Measurements from ENCODE around the gene S100A12. TPM values are rescaled to one million over a fixed set of nuclear protein-coding genes. Genes with fewer than 3 reads are reported as not detected.
A peak's percentile ranks its signal among the peaks of the same experiment; 100 is the strongest.

The S100A12 gene
- total RNA-seq, 2 experiments from 2014 or later: not detected

DNA sequence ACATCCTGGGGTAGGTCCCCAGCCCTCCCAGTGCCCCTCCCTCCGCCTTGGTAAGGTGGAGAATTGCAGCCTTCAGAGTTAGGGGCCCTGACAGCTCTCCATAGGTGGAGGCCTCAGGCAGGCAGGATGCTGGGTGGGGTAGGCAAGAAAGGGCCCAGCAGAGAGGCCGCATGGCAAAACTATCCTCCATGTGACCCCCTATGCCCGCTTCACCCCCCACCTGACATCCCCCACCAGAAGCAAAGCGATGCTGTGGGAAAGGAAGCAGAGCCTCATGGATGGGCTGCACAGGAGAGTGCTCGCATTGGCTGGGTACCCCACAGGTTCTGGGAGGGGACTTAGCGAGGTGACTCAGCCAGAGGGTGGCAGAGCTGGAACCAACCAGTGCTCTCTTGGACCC, 16.2 kb downstream of the S100A12 start:
- Mint-ChIP-seq H3K36me3 (ENCODE audit: low read depth) (no peaks in the 10 kb centered on the region), H3K27ac (no peak overlapping the region)
- POLR2A ChIA-PET: no interaction called here

DNA sequence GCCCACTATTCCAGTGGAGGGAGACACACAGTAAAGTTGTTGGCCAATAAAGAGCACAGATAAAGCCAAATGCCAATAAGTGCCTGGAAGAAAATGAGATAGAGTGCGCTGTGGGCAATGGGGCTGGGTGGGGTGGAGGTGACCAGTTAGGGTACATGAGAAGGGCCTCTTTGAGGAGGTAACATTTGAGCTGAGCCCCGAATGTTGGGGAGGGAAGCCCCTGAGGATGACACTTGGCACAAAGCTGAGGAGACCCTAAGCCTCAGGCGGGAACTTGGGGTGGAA, 16.8 kb downstream of the S100A12 start:
- H3K36me3 Mint-ChIP-seq (ENCODE audit: low read depth): no peaks in the 10 kb centered on the region
- CTCF ChIA-PET: interaction anchor here (2.2 kb wide), 1 partner anchor 136 kb away, joined by 16 read pairs; no protein-coding TSS in a partner anchor
- POLR2A ChIA-PET: no interaction called here
- H3K27ac Mint-ChIP-seq: no peak overlapping the region
- DNase-seq: no peak
- peaks cover 10% of the 10 kb centered on the region for H3K4me1 Mint-ChIP-seq
- no peaks in the 10 kb centered on the region for H3K9me3 Mint-ChIP-seq
- H3K4me3 Mint-ChIP-seq: no peak overlapping the region
- H3K27me3 Mint-ChIP-seq: peaks cover 5% of the 10 kb centered on the region

More for the DNA sequence above, 16.2 kb downstream of the S100A12 start:
- H3K9me3 Mint-ChIP-seq: no peaks in the 10 kb centered on the region
- H3K4me1 Mint-ChIP-seq: peaks cover 10% of the 10 kb centered on the region
- H3K27me3 Mint-ChIP-seq: peaks cover 5% of the 10 kb centered on the region
- H3K4me3 Mint-ChIP-seq: no peak overlapping the region
- no peak for DNase-seq
- CTCF ChIA-PET: no interaction called here

DNA sequence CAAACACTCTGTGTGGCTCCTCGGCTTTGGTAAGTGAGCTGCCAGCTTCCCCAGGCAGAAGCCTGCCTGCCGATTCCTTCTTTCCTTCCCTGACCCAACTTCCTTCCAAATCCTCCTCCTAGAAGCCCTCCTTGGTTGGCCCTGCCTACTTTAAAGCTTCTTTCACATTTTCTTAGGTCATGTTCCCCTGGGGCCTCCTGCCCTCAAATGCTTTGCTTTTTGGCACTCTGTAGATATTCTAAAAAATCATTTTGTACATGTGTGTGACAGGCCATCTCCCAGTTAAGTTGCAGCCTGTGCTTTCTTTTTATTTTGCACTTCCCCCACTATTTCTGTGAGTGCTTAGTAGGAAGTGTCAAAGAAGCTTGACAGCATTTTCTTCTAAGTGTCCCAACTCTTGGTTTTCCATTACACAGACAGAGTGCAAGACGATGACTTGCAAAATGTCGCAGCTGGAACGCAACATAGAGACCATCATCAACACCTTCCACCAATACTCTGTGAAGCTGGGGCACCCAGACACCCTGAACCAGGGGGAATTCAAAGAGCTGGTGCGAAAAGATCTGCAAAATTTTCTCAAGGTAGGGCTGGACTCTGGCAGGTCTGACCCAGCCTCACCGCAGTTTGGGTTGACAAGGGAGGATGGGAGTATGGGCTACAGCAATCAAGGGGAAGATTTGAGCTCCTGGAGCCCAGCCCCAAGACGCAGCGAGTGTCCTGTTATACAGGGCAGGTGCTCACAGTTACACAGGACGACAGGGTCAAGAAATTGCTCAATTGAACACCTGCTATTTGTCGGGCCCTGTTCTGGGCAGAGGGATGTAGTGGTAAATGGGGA, 17.3 kb downstream of the S100A12 start, which contains the start of gene S100A9:
Gene S100A9, plus strand, starts transcription at position 2 of the 838 bp plus-strand sequence. Its CDS starts 430 bp downstream, at position 432.
- DNase-seq: no peak
- POLR2A ChIA-PET: no interaction called here
- Mint-ChIP-seq H3K27me3 (peaks cover 2% of the 10 kb centered on the region), H3K36me3 (ENCODE audit: low read depth) (no peaks in the 10 kb centered on the region), H3K9me3 (no peaks in the 10 kb centered on the region), H3K4me3 (no peak within 1 kb of the TSS), H3K27ac (no peak within 1 kb of the TSS), H3K4me1 (peaks cover 10% of the 10 kb centered on the region)
- CTCF ChIA-PET: interaction anchor here (2.2 kb wide), 1 partner anchor 136 kb away, joined by 16 read pairs; no protein-coding TSS in a partner anchor

DNA sequence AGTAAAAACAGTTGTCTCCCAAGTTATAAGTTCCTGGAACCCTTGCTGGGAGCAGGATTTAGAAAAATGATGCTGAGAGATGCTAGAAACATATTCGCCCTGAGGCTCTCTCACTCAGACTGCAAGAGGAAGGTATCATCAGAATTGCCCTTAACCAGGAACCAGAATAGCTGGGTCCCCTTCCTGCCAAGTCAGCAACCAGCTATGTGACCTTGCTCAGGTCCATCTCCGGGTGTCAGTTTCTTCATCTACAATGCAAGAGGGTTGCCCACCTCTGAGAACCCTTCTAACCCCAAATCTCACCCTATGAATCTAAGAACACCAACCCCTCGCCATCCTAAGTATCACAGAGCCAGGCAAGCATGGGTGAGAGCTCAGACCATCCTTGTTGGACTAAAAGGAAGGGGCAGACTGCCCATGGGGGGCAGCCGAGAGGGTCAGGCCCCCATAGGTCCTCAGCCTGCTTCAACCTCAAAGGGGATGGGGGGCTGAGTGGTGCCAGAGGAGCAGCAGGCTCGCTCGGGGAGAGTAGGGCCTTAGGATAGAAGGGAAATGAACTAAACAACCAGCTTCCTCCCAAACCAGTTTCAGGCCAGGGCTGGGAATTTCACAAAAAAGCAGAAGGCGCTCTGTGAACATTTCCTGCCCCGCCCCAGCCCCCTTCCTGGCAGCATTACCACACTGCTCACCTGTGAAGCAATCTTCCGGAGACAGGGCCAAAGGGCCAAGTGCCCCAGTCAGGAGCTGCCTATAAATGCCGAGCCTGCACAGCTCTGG, 18.2 kb downstream of the S100A12 start:
- ChIA-PET CTCF (interaction anchor here (2.2 kb wide), 1 partner anchor 137 kb away, joined by 16 read pairs; no protein-coding TSS in a partner anchor), POLR2A (no interaction called here)
- H3K27me3 Mint-ChIP-seq: peaks cover 2% of the 10 kb centered on the region
- H3K4me3 Mint-ChIP-seq: no peak overlapping the region
- DNase-seq: no peak
- H3K9me3 Mint-ChIP-seq: no peaks in the 10 kb centered on the region
- H3K36me3 Mint-ChIP-seq (ENCODE audit: low read depth): no peaks in the 10 kb centered on the region
- H3K27ac Mint-ChIP-seq: no peak overlapping the region
- H3K4me1 Mint-ChIP-seq: peaks cover 10% of the 10 kb centered on the region

DNA sequence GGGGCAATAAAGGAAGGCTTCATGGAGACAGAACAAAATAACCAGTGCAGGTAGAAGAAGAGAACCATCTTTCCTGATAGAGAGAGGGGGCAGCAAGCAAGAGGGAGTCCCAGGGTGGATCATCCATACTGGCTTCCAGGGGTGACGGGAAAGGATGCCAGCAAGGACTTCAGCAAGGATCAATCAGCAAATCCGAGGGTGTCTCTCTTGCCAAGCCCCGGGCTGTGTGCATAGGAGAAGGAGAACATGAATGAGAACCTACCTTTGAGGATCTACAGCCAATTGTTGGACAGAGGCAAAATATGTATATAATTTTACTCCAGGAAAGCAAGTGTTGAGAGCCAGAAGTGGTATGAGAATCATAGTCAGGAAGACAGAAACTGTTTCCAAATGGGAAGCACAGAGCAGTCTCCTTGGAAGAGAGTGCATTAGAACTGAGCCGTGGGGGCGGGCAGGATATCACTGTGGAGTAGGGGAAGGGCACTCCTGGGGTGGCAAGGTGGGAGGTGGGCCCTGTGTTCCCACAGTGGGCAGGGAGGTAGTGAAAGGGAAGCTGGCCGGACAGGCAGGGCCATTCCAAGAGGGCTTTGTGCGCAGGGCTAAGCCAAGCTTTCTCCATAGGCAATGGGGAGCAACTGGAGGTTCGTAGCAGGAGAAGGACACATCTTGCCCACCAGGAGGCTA, 18.9 kb downstream of the S100A12 start:
- POLR2A ChIA-PET: no interaction called here
- CTCF ChIA-PET: interaction anchor here (1.3 to 2.2 kb wide), 4 partner anchors 8 to 138 kb away, joined by 5 to 24 read pairs (median 12); no protein-coding TSS in a partner anchor
- peaks cover 10% of the 10 kb centered on the region for H3K4me1 Mint-ChIP-seq
- no peaks in the 10 kb centered on the region for H3K9me3 Mint-ChIP-seq
- no peaks in the 10 kb centered on the region for H3K36me3 Mint-ChIP-seq (ENCODE audit: low read depth)
- H3K27me3 Mint-ChIP-seq: peaks cover 2% of the 10 kb centered on the region
- no peak overlapping the region for H3K27ac Mint-ChIP-seq
- H3K4me3 Mint-ChIP-seq: no peak overlapping the region
- DNase-seq: no peak

DNA sequence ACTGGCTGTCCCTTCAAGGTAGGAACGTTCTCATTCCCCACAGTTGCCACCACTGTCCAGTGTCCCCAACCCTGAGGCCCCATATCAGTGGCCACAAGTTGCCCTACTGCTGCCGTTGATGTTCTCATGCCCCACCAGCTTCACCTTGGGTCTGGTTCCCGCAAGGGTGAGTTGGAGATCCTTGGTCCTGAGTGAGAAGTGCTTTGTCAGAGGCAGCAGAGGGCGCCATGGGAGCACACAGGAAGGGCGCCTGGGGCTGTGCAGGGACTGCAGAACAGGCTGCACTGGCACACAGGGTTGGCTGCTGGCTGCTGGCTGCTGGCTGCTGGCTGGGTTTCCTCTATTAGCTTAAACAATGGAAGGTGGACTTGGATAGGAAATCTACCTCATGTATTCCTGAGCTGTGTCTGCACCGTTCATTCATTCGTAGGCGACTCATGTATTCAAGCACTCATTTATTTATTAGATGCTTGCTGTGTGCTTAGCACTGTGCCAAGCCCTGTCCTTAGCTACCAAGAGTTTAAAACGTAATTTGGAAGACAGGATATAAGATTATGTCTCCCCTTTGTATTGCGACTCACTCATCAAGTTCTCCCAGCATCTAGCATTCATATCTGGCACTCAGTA, 19.9 kb downstream of the S100A12 start:
- H3K4me1 Mint-ChIP-seq: peaks cover 10% of the 10 kb centered on the region
- peak; percentile 49 for DNase-seq
- peaks cover 7% of the 10 kb centered on the region for H3K27me3 Mint-ChIP-seq
- ChIA-PET CTCF (interaction anchor here (1.3 to 1.9 kb wide), 4 partner anchors 8 to 139 kb away, joined by 4 to 24 read pairs (median 6); no protein-coding TSS in a partner anchor), POLR2A (no interaction called here)
- H3K27ac Mint-ChIP-seq: no peak overlapping the region
- H3K4me3 Mint-ChIP-seq: no peak overlapping the region
- H3K36me3 Mint-ChIP-seq (ENCODE audit: low read depth): no peaks in the 10 kb centered on the region
- H3K9me3 Mint-ChIP-seq: no peaks in the 10 kb centered on the region

DNA sequence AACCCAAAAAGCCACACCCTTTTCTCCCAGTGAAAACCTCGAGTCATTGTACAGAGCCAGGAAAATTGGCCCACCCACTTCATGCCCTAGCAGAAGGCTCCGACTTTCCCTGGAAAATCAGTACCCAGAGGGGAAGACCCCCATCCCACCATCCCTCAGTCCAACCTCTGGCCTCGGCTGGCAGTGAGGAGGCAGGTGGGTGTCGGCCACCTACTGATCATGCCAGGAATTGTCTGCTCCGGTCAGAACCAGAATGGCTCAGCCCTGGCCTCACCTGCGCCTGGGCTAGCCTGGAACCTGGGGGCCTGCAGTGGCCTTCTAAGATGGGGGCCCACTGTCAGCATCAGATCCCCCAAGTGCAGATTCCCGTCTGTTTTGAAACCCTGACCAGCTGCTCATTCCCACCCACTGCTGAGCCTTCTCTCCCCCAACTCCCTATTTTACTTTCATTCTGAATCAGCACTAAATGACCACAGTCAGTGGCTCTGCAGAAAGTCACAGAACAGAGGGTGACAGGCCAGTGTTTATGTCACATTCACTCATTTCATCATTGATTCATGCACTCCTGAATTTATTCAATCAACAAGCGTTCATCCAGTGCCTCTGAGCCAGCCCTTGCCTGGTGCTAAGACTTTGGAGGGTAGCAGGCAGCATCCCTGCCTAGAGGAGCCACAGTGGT, 20.8 kb downstream of the S100A12 start:
- no peaks in the 10 kb centered on the region for H3K9me3 Mint-ChIP-seq
- H3K4me3 Mint-ChIP-seq: no peak overlapping the region
- ChIA-PET CTCF (interaction anchor here (1.3 to 4.3 kb wide), 5 partner anchors 53 to 140 kb away, joined by 4 to 71 read pairs (median 11); no protein-coding TSS in a partner anchor), POLR2A (no interaction called here)
- DNase-seq: no peak
- H3K27ac Mint-ChIP-seq: no peak overlapping the region
- H3K36me3 Mint-ChIP-seq (ENCODE audit: low read depth): no peaks in the 10 kb centered on the region
- peaks cover 10% of the 10 kb centered on the region for H3K4me1 Mint-ChIP-seq
- H3K27me3 Mint-ChIP-seq: peaks cover 9% of the 10 kb centered on the region

DNA sequence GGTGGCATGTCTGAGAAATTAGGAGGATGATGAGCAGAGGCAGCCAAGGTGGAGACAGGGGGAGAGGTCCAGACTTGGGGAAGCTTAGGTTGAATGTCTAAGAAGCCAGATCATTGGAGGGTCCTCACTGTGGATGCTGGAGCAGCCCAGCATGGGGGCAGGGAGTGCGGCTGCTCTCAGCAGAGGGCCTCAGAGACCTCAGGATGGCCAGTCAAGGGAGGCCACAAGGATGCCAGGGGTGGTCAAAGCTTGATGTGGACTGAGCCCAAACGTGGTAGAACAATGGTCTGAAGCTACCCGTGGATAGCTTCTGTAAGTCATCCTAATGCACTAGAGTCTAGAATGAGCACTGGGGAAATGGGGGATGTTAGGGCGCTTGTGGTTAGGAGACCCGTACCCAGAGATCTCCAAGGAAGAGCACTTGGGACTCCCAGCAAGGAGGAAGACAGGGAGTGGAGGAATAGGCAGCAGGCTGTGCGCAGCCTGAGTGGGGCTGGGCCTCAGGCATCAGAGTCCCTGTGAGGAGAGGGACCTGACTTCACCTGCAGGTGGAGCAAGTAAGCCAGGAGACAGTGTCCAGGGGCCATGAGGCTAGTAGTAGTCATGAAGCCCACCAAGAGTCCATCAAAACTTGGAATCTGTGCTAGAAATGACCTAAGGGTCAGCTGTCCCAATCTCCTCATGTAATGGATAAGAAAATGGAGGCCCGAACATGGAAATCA, 22.0 kb downstream of the S100A12 start:
- DNase-seq: no peak
- POLR2A ChIA-PET: interaction anchor here (0.9 kb wide), 1 partner anchor 9 kb away, joined by 3 read pairs; no protein-coding TSS in a partner anchor
- no peak overlapping the region for H3K27ac Mint-ChIP-seq
- peaks cover 10% of the 10 kb centered on the region for H3K4me1 Mint-ChIP-seq
- H3K4me3 Mint-ChIP-seq: no peak overlapping the region
- peaks cover 14% of the 10 kb centered on the region for H3K27me3 Mint-ChIP-seq
- no peaks in the 10 kb centered on the region for H3K9me3 Mint-ChIP-seq
- CTCF ChIA-PET: interaction anchor here (0.6 to 4.3 kb wide), 9 partner anchors 10 to 262 kb away, joined by 3 to 71 read pairs (median 4); partner anchors contain the start of gene S100A14
- no peaks in the 10 kb centered on the region for H3K36me3 Mint-ChIP-seq (ENCODE audit: low read depth)

DNA sequence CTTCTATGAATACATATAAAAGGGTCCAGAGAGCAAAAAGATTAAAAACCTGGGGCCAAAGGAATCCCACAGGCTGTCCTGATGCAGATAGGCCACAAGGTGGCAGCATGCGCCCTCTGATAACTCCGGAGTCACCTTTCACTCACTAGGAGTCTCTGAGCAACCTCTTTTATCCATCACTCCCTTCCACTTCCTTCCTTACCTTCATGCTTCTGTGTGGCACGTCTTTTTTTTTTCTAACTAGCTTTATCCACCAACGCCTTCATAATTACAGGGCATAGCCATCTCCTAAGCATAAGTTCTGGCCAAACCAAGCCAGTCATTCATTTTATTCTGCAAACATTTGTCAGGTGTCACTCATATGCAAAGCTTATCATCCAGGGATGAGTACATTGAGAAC, 22.9 kb downstream of the S100A12 start:
- Mint-ChIP-seq H3K36me3 (ENCODE audit: low read depth) (no peaks in the 10 kb centered on the region), H3K4me3 (no peak overlapping the region), H3K9me3 (no peaks in the 10 kb centered on the region), H3K4me1 (peaks cover 4% of the 10 kb centered on the region), H3K27me3 (peaks cover 17% of the 10 kb centered on the region), H3K27ac (no peak overlapping the region)
- peak; percentile 71 for DNase-seq
- POLR2A ChIA-PET: interaction anchor here (0.9 kb wide), 1 partner anchor 10 kb away, joined by 3 read pairs; no protein-coding TSS in a partner anchor
- CTCF ChIA-PET: interaction anchor here (0.6 to 4.3 kb wide), 8 partner anchors 10 to 149 kb away, joined by 3 to 71 read pairs (median 6); no protein-coding TSS in a partner anchor

DNA sequence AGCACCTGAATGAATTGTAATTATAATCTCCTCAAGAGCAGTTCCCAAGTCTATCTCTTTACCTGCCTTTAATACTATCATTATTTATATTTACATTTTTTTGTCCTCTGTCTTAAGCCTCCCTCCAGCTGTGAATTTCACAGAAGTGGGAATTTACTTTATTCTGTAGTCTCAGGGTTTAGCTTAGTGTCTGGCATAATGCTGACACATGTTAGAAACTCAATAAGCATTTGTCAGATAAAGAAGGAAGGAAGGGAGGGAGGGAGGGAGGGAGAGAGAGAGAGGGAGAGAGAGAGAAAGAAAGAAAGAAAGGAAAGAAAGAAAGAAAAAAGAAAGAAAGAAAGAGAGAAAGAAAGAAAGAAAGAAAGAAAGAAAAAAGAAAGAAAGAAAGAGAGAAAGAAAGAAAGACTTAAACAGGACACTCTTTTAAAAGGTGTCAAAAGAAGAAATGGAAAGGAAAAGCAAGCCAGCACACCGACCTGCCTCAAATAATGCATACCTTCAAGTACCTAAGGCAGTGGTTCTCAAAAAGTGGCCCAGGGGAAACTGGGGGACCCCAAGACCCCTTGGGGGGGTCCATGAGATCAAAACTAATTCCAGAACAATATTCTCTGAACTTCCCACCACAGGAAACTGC, 25.0 kb downstream of the S100A12 start:
- ChIA-PET CTCF (interaction anchor here (4.3 kb wide), 1 partner anchor 144 kb away, joined by 71 read pairs; no protein-coding TSS in a partner anchor), POLR2A (no interaction called here)
- Mint-ChIP-seq H3K27me3 (peaks cover 29% of the 10 kb centered on the region), H3K4me1 (peaks cover 11% of the 10 kb centered on the region), H3K4me3 (no peak overlapping the region), H3K36me3 (ENCODE audit: low read depth) (no peaks in the 10 kb centered on the region), H3K27ac (no peak overlapping the region), H3K9me3 (no peaks in the 10 kb centered on the region)
- no peak for DNase-seq

Measured in activated CD4-positive, alpha-beta memory T cell treated with anti-CD3 and anti-CD28 coated beads, Interleukin-2, amount 10 ng/mL, durations not matched to agents 7 days and 5 days (primary cell).